HEK293 (cell line): ENCODE results near the gene TARDBP.
A peak's percentile ranks its signal among the peaks of the same experiment; 100 is the strongest.

ENCODE experiments used
- CTCF ChIA-PET: fragments of 350-600 bp; formaldehyde crosslinking; extraction: SDS; loops from one replicate; lab custom pipeline; 2021; ENCODE audit warnings: antibody characterized with exemption; lab: Yijun Ruan, JAX
- POLR2A ChIA-PET: fragments of 300-600 bp; formaldehyde crosslinking; extraction: SDS; loops from one replicate; lab custom pipeline; 2020; ENCODE audit warnings: antibody characterized with exemption, inconsistent platforms; lab: Yijun Ruan, JAX
- H3K27ac ChIP-seq: fragments of 200-500 bp; sonication (Bioruptor generic); 2 replicates; pipeline ENCODE4 v1.5.1; 2014; ENCODE audit warnings: low read depth, low read length, control low read depth, inconsistent platforms; ENCODE audit errors: extremely low read depth
- H3K36me3 ChIP-seq, 2 experiments: fragments of 200-500 bp in 1 of 2; sonication (Bioruptor generic) in 1 of 2; 1 replicate in 1 of 2; 2 replicates in 1 of 2; pipeline ENCODE4 v1.5.1; 2014 to 2017; ENCODE audit warnings: inconsistent platforms in 2 of 2, low read length in 2 of 2; ENCODE audit not compliant: control insufficient read depth in 2 of 2, insufficient read depth in 1 of 2
- H3K4me1 ChIP-seq: fragments of 200-500 bp; sonication (Bioruptor generic); 2 replicates; pipeline ENCODE4 v1.5.1; 2014; ENCODE audit warnings: mild to moderate bottlenecking, low read length, inconsistent platforms; ENCODE audit not compliant: control insufficient read depth, insufficient read depth
- H3K4me3 ChIP-seq: 2 replicates; pipeline ENCODE4 v1.5.1; 2011; ENCODE audit warnings: low read depth, mild to moderate bottlenecking, control low read depth, low read length, moderate library complexity
- H3K9me3 ChIP-seq: fragments of 200-500 bp; sonication (Bioruptor generic); 2 replicates; pipeline ENCODE4 v1.5.1; 2014; ENCODE audit warnings: low read depth, low read length, inconsistent platforms; ENCODE audit not compliant: control insufficient read depth, insufficient read depth
- KLF9 ChIP-seq: fragments of 450-650 bp; formaldehyde crosslinking; IDR thresholded peaks from 2 replicates; pipeline ENCODE4 v1.5.1; 2016; ENCODE audit warnings: missing biosample characterization, missing genetic modification characterization, low read depth
- ZBTB1 ChIP-seq: fragments of 450-650 bp; formaldehyde crosslinking; IDR thresholded peaks from 2 replicates; pipeline ENCODE4 v1.5.1; 2016; ENCODE audit warnings: missing biosample characterization, missing genetic modification characterization
- ZBTB17 ChIP-seq: fragments of 450-650 bp; formaldehyde crosslinking; IDR thresholded peaks from 2 replicates; pipeline ENCODE4 v1.5.1; 2016; ENCODE audit warnings: missing biosample characterization, missing genetic modification characterization
- ZBTB7A ChIP-seq: fragments of 450-650 bp; formaldehyde crosslinking; IDR thresholded peaks from 2 replicates; pipeline ENCODE4 v1.5.1; 2016; ENCODE audit warnings: low read depth, missing biosample characterization, missing genetic modification characterization
- ZFHX2 ChIP-seq: fragments of 450-650 bp; formaldehyde crosslinking; conservative IDR thresholded peaks from 2 replicates; pipeline ENCODE4 v1.5.1; 2016; ENCODE audit warnings: missing biosample characterization, missing genetic modification characterization
- ZNF629 ChIP-seq: fragments of 450-650 bp; formaldehyde crosslinking; IDR thresholded peaks from 2 replicates; pipeline ENCODE4 v1.5.1; 2017; ENCODE audit warnings: missing biosample characterization, missing genetic modification characterization
- ZNF658 ChIP-seq: fragments of 450-650 bp; formaldehyde crosslinking; IDR thresholded peaks from 2 replicates; pipeline ENCODE4; 2016; ENCODE audit warnings: missing biosample characterization, missing genetic modification characterization
- ZSCAN30 ChIP-seq: fragments of 450-650 bp; IDR thresholded peaks from 2 replicates; pipeline ENCODE4 v1.5.1; 2018; ENCODE audit warnings: missing biosample characterization, mild to moderate bottlenecking, missing genetic modification characterization, moderate library complexity
- TF ChIP-seq, protein P1 (sequence below): fragments of 450-650 bp; formaldehyde crosslinking; IDR thresholded peaks from 2 replicates; pipeline ENCODE4 v1.5.1; 2017; ENCODE audit warnings: missing biosample characterization, missing genetic modification characterization
- TF ChIP-seq, protein P2 (sequence below): fragments of 450-650 bp; formaldehyde crosslinking; IDR thresholded peaks from 2 replicates; pipeline ENCODE4 v1.5.1; 2016; ENCODE audit warnings: missing biosample characterization, missing genetic modification characterization
- TF ChIP-seq, protein P3 (sequence below): fragments of 450-650 bp; formaldehyde crosslinking; IDR thresholded peaks from 2 replicates; pipeline ENCODE4 v1.5.1; 2016; ENCODE audit warnings: missing biosample characterization, missing genetic modification characterization
- TF ChIP-seq, protein P4 (sequence below): fragments of 450-650 bp; formaldehyde crosslinking; IDR thresholded peaks from 2 replicates; pipeline ENCODE4 v1.5.1; 2016; ENCODE audit warnings: missing biosample characterization, missing genetic modification characterization
- TF ChIP-seq, protein P5 (sequence below): fragments of 450-650 bp; formaldehyde crosslinking; IDR thresholded peaks from 2 replicates; pipeline ENCODE4 v1.5.1; 2016; ENCODE audit warnings: missing biosample characterization, missing genetic modification characterization

Gene TARDBP

DNA sequence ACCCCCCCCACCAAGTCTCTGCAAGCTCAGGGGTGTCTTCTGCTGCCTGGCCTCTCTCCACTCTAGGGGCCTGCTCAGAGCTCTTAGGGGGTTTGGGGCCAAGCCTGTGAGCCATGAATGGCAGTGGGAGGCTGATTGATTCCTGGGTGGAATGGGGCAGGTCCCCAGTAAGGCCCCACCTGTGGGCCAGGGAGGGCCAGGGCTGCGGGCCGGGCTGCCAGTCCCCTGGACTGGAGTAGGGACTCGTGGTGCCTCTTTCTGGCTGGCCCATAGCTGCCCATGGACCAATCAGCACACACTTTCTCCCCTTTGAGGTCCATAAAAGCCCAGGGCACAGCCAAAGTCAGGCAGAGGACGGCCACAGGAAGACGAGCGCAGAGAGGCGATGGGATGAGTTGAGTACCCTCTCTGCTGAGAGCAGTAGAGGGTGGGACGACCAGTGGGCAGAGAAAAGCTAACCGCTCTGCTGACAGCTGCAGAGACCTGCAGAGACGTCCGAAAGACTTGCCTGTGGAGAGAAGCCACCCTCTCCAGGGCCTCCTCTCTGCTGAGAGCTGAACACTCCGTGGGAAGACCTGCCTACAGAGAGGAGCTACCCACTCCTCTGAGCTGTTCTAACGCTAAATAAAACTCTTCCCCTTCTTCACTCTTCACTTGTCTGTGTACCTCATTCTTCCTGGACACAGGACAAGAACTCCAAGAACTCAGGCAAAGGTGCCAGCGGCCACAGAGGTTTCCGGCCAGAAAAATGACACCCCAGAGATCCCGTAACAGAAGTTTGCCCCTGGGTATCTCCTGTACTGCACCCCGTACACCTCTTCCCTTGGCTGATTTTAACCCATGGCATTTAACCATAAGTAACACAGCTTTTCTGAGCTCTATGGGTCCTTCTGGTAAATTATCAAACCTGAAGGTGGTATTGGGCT, 38.2 kb upstream of the TARDBP start:
- ChIA-PET CTCF (interaction anchor here (1.2 kb wide), 1 partner anchor 63 kb away, joined by 3 read pairs; no protein-coding TSS in a partner anchor), POLR2A (no interaction called here)
- H3K27ac ChIP-seq, result no peak overlapping the region
- no peaks in the 10 kb centered on the region for H3K9me3 ChIP-seq
- no peaks in the 10 kb centered on the region for H3K36me3 ChIP-seq
- peak; percentile 30; the same call in 1 of the 2 replicates for TF ChIP-seq ZFHX2 (tag by site-specific recombination)
- TF ChIP-seq, protein P1, sequence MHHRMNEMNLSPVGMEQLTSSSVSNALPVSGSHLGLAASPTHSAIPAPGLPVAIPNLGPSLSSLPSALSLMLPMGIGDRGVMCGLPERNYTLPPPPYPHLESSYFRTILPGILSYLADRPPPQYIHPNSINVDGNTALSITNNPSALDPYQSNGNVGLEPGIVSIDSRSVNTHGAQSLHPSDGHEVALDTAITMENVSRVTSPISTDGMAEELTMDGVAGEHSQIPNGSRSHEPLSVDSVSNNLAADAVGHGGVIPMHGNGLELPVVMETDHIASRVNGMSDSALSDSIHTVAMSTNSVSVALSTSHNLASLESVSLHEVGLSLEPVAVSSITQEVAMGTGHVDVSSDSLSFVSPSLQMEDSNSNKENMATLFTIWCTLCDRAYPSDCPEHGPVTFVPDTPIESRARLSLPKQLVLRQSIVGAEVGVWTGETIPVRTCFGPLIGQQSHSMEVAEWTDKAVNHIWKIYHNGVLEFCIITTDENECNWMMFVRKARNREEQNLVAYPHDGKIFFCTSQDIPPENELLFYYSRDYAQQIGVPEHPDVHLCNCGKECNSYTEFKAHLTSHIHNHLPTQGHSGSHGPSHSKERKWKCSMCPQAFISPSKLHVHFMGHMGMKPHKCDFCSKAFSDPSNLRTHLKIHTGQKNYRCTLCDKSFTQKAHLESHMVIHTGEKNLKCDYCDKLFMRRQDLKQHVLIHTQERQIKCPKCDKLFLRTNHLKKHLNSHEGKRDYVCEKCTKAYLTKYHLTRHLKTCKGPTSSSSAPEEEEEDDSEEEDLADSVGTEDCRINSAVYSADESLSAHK, result no peak
- no peak overlapping the region for H3K4me3 ChIP-seq
- H3K4me1 ChIP-seq, result 0 out of 2 replicates have a peak, but pooled peaks cover 3% of the 10 kb centered on the region

DNA sequence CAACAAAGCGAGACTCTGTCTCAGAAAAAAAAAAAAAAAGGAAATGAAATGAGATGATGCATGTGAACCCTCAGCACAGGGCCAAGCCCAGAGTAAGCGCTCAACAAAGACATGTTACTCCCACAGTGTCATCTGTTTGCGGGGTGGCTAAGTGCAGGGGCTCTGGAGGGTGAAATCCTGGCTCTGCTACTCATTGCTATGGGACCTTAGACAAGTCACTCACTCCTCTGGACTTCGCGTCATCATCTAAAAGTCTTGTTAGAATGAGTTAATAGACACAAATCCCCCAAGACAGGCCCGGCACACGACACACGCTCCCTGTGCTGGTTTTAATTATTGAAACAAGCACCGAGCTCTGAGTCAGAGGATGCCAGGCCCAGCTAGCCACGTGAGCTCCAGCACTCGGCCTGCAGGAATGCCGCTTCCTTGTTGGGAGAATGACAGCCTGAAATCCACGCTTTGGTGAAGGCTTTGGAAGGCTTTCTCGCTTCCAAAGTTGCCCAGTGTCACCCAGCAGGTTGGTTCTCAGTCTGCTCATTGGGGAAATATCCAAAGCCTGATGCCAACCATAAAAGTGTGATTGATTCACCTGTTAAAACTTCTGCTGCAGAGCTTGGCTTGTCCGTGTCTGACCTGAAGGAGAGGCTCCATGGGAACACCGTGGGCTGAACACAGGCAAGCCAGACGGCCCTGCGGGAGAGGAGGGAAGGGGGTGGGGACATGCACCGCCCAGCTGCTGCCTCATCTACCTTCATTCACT, 36.7 kb upstream of the TARDBP start:
- H3K27ac ChIP-seq, result no peak overlapping the region
- CTCF ChIA-PET, result interaction anchor here (0.7 kb wide), 3 partner anchors 11 to 362 kb away, joined by 3 read pairs; no protein-coding TSS in a partner anchor
- no peaks in the 10 kb centered on the region for H3K9me3 ChIP-seq
- TF ChIP-seq, protein P2, sequence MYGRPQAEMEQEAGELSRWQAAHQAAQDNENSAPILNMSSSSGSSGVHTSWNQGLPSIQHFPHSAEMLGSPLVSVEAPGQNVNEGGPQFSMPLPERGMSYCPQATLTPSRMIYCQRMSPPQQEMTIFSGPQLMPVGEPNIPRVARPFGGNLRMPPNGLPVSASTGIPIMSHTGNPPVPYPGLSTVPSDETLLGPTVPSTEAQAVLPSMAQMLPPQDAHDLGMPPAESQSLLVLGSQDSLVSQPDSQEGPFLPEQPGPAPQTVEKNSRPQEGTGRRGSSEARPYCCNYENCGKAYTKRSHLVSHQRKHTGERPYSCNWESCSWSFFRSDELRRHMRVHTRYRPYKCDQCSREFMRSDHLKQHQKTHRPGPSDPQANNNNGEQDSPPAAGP (tag by site-specific recombination), result peak; percentile 61
- no peak for TF ChIP-seq ZBTB7A
- TF ChIP-seq ZBTB17 (tag by site-specific recombination), result peak; percentile 71
- TF ChIP-seq ZSCAN30 (tag by site-specific recombination), result no peak
- TF ChIP-seq ZNF629 (tag by site-specific recombination), result peak; percentile 56
- TF ChIP-seq, protein P3, sequence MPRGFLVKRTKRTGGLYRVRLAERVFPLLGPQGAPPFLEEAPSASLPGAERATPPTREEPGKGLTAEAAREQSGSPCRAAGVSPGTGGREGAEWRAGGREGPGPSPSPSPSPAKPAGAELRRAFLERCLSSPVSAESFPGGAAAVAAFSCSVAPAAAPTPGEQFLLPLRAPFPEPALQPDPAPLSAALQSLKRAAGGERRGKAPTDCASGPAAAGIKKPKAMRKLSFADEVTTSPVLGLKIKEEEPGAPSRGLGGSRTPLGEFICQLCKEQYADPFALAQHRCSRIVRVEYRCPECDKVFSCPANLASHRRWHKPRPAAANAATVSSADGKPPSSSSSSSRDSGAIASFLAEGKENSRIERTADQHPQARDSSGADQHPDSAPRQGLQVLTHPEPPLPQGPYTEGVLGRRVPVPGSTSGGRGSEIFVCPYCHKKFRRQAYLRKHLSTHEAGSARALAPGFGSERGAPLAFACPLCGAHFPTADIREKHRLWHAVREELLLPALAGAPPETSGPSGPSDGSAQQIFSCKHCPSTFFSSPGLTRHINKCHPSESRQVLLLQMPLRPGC (tag by site-specific recombination), result peak; percentile 72
- H3K4me1 ChIP-seq, result no peaks in the 10 kb centered on the region
- no peak overlapping the region for H3K4me3 ChIP-seq
- no peaks in the 10 kb centered on the region for H3K36me3 ChIP-seq
- POLR2A ChIA-PET, result interaction anchor here (2.1 kb wide), 1 partner anchor 37 kb away, joined by 10 read pairs; the partner anchor contains the start of gene TARDBP

DNA sequence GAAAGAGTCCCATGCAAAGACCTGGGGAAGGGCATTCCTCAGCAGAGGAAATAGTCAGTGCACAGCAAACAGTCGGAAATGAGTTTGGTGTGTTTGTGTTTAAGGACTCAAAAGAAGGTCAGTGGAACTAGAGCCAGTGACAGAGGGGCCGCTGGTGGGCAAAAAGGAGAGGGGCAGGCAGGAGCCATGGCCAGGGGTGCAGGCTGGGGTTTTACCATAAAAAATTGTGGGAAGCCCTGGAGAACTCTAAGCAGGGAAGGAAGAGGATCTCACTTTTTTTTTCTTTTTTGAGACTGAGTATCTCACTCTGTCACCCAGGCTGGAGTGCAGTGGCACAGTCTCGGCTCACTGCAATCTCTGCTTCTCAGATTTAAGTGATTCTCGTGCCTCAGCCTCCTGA, 33.7 kb upstream of the TARDBP start:
- TF ChIP-seq ZBTB1 (no peak), KLF9 (tag by site-specific recombination) (no peak), ZNF658 (no peak)
- TF ChIP-seq, protein P4, sequence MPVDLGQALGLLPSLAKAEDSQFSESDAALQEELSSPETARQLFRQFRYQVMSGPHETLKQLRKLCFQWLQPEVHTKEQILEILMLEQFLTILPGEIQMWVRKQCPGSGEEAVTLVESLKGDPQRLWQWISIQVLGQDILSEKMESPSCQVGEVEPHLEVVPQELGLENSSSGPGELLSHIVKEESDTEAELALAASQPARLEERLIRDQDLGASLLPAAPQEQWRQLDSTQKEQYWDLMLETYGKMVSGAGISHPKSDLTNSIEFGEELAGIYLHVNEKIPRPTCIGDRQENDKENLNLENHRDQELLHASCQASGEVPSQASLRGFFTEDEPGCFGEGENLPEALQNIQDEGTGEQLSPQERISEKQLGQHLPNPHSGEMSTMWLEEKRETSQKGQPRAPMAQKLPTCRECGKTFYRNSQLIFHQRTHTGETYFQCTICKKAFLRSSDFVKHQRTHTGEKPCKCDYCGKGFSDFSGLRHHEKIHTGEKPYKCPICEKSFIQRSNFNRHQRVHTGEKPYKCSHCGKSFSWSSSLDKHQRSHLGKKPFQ (tag by site-specific recombination), result no peak
- TF ChIP-seq, protein P1, result no peak
- TF ChIP-seq, protein P5, sequence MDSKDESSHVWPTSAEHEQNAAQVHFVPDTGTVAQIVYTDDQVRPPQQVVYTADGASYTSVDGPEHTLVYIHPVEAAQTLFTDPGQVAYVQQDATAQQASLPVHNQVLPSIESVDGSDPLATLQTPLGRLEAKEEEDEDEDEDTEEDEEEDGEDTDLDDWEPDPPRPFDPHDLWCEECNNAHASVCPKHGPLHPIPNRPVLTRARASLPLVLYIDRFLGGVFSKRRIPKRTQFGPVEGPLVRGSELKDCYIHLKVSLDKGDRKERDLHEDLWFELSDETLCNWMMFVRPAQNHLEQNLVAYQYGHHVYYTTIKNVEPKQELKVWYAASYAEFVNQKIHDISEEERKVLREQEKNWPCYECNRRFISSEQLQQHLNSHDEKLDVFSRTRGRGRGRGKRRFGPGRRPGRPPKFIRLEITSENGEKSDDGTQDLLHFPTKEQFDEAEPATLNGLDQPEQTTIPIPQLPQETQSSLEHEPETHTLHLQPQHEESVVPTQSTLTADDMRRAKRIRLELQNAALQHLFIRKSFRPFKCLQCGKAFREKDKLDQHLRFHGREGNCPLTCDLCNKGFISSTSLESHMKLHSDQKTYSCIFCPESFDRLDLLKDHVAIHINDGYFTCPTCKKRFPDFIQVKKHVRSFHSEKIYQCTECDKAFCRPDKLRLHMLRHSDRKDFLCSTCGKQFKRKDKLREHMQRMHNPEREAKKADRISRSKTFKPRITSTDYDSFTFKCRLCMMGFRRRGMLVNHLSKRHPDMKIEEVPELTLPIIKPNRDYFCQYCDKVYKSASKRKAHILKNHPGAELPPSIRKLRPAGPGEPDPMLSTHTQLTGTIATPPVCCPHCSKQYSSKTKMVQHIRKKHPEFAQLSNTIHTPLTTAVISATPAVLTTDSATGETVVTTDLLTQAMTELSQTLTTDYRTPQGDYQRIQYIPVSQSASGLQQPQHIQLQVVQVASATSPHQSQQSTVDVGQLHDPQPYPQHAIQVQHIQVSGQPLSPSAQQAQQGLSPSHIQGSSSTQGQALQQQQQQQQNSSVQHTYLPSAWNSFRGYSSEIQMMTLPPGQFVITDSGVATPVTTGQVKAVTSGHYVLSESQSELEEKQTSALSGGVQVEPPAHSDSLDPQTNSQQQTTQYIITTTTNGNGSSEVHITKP (tag by site-specific recombination), result peak; percentile 85
- no peaks in the 10 kb centered on the region for H3K9me3 ChIP-seq
- no peak overlapping the region for H3K4me3 ChIP-seq
- H3K27ac ChIP-seq, result no peak overlapping the region
- CTCF ChIA-PET, result no interaction called here
- H3K4me1 ChIP-seq, result no peaks in the 10 kb centered on the region
- H3K36me3 ChIP-seq, result no peaks in the 10 kb centered on the region
- POLR2A ChIA-PET, result no interaction called here
